HG02678 (cell line): ENCODE results near the gene AGAP3.

ENCODE experiments used
- ATAC-seq: cut with Tn5 transposase; IDR thresholded peaks from one replicate; pipeline ENCODE4 v1.9.1; 2021; ENCODE audit warnings: mild to moderate bottlenecking, moderate library complexity; ENCODE audit not compliant: unreplicated experiment

Gene AGAP3

DNA sequence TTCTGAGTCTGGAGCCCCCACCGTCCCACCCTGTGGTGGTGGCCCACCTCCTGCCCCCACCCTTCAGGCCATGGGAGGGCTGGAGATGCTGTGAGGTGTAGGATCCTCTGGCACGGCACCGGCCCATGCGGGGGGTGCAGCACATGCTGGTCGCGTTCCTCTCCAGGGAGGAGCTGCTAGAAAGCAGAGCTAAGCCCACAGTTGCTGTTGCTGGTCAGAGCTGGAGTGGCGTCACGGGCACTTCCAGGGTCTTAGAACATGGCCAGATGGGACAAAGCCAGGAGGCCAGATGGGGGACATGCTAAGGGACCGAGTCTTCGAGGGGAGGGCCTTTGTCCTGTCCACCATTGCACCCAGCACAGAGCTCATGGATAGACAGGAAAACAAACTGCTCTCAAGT, 21.6 kb downstream of the AGAP3 start:
- no peak for ATAC-seq

DNA sequence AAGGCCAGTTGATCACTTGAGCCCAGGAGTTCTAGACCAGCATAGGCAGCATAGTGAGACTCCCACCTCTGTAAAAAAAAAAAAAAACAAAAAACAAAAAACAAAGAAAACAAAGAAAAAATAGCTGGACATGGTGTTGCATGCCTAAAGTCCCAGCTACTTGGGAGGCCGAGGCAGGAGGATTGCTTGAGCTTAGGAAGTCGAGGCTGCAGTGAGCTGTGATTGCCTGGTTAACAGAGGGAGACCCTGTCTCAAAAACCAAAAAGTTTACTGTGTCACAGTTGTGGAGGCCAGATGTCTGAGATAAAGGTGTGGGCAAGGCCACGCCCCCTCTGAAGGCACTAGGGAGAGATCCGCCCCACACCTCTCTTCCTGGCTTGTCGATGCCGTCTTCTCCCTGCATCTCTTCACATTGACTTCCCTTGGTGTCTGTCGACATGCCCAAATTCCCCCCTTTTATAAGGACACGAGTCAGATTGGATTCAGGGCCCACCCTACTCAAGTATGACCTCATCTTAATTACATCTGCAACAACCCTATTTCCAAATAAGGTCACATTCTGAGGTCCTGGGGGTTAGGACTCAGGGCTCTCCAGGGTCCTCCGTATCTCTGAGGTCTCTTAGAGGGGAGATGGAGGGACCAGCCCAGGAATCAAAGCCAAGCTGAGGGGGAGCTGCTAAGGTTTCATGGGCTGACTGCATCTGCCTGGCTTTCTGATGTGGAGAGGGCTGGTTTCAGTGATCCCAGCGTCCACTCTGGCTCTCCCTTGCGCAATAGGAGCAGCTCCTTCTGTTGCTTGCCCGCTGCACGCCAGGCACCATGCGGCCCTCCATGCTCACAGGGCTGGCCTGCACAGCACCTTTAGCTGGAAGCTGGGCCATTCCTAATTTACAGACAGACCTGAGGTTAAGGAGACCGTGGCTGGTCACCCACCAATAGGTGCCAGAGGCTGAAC, 23.1 kb downstream of the AGAP3 start:
- no peak for ATAC-seq

DNA sequence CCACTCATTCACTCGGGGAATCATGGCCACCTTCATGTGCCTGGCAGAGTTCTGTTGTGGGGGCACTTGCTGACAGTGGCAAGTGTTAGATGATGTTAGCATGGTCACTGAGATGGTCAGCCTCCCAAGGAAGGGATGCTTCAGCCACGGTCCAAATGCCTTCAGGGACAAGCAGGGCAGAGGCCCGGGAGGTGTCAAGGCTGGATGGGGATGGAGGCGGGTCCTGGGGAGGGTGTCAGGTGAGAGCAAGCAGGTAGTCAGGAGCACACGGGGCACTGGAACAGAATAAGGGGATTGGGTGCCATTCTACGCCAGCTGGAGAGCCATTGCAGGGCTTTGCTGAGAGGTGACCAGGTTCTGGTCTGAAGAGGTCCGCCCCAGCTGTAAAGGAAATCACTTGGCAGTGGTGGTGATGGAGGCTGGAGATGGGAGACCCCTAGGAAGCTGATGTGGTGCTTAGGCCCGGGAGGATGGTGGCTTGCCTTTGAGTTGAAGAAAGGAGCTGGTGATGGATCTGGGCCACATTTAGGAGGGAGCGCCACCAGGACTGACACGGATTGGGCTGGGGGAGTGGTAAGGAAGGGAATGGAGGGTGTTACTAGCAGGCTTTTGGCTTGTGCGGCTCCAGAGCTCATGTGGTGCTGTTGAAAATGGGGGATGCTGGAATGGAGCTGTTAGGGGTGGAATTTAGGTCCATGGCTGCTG, 24.1 kb downstream of the AGAP3 start:
- ATAC-seq, result no peak

DNA sequence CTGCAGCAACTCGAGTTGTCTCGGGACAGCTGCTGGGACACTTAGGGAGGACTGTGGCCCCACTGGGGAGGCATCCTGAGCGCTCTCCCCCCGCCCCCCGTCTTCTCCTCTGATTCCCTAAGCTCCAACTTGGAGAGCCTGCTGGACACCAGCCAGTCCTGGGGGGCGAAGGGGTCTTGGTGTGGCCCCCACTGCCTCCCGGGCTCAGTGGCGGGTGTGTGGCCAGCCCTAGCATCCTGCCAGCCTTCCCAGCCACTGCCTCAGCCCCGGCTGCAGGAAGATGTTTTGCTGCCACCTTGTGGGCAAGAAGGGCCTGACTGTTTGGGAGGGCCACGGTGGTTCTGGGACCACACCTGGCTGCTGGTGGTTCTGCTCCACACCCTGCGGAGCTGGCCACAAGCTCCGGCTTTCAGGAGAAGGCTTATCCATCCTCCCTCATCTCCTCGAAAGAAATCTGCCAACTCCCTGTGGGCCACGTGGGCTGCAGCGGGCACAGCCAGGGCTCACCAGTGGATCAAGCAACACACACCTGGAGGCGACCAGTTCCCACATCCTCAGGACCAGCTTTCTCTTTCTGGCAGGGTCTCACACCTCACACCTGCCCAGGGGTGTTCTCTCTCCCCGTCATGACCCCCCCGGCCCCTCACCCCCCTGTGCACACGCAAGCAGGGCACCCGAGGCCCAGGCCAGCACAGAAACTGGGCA, 24.8 kb downstream of the AGAP3 start:
- peak; percentile 84 for ATAC-seq

- no peak for ATAC-seq
These were observed 27.3 kb downstream of the AGAP3 start for GRCh38 chr7:151113344-151114150.

- ATAC-seq, result no peak
These were observed 28.1 kb downstream of the AGAP3 start for GRCh38 chr7:151114151-151115090.

DNA sequence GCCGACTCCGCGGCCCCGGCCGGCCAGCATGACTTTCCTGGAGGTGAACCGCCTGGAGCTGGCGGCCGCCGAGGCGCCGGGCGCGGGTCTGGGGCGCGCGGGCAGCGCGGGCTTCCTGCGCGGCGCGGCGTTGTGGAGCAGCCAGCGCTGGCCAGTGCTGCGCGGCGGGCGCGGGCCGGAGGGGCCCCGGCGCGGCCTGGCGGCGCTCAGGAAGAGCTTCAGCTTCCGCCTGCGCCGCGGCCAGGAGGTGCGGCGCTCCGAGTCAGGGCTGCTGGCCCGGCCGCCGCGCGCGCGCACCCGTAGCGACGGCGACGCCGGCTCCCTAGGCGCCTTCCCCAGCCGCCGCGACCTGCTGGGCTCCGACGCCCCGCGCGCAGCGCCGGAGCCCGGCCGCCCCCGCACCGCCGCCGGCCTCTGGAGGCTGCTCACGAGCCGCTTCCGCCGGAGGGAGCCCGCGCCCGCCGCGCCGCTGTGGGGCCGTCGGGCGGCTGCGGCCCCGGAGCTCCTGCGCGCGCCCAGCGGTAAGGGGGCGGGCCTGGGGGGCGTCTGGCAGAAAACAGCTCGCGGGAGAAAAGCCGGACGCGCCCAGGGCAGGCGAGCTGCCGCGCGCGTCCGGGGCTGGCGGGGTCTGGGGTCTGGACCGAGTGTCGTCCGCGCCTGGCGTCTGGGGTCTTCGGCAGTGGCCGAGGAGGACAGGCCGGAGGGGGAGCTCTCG, 29.0 kb downstream of the AGAP3 start:
- no peak for ATAC-seq

- no peak for ATAC-seq
These were observed 29.7 kb downstream of the AGAP3 start for GRCh38 chr7:151115836-151116418.

DNA sequence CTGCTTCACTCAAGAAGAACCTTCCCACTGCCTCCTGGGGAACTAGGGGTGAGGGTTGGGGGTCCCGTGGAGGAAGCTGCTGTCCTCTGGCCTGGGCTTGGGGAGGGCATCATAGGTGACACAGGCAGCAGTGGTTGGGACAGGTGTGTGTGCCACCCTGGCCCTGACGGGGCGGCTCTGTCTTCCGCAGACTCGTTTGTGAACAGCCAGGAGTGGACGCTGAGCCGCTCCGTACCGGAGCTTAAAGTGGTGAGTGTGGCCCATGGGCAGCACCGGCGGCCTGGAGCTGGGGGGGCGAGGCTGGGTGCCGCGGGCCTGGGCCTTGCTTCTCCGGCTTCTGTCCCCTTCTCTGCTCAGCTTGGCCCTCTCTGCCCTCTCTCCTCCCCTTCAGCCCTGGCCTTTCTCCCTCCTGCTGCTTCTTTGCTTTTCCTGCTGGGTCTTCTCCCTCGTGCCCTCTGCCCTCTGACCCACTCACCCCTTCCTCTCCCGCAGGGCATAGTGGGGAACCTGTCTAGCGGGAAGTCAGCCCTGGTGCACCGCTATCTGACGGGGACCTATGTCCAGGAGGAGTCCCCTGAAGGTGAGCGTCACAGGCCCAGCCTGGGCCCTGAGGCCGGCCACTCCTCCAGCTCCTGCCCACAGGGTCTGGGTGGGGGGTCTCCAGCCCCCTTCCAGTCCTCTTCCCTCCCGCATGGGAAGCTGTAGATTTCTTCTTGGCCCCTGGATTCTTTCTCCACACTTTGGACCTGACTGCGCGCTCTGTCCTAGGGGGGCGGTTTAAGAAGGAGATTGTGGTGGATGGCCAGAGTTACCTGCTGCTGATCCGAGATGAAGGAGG, 30.5 kb downstream of the AGAP3 start:
- ATAC-seq, result no peak

DNA sequence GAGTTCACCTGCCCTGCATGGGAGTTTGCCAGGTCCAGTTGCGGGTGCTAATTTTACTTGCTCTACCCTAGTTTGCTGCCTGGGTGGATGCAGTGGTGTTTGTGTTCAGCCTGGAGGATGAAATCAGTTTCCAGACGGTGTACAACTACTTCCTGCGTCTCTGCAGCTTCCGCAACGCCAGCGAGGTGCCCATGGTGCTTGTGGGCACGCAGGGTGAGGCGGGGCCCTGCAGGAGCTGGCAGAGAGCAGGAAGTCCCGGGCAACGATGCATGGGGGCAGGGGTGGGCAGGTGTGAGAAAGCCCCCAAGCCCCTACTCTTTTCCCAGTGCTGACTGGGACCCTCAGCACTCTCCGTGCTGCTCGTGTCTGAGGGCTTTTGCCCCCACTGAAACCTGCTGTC, 31.3 kb downstream of the AGAP3 start:
- ATAC-seq, result no peak

DNA sequence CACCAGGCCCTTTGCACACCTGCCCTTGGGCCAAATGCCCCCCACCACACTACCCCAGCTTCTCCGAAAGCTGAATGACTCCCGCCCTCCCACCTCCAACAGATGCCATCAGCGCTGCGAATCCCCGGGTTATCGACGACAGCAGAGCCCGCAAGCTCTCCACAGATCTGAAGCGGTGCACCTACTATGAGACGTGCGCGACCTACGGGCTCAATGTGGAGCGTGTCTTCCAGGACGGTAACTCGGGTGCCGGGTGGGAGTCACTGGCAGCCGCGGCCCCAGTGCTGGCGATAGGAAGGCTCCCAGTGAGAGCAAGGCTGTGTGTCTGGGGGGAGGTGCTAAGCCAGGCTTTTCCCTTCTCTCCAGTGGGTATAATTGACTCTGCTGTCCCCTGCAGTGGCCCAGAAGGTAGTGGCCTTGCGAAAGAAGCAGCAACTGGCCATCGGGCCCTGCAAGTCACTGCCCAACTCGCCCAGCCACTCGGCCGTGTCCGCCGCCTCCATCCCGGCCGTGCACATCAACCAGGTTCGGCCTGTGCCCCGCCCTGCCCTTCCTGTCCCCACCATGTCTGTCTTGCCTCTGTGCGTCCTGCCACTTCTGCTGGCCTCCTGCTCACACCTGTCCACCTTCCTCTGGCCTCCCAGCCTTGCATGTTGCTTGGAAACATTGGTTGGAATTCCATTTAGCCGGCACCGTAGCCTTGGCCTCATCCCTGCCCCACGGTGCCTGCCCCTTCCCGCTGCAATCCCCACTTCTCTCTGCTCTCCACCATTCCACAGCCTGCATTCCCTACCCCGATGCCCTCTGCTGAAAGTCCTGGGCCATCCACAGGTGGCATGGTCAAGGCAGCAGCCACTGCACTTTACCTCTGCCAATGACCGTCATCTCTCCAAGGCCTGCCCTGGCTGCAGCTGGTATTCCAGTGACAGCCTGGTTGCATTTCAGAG, 32.1 kb downstream of the AGAP3 start:
- no peak for ATAC-seq

DNA sequence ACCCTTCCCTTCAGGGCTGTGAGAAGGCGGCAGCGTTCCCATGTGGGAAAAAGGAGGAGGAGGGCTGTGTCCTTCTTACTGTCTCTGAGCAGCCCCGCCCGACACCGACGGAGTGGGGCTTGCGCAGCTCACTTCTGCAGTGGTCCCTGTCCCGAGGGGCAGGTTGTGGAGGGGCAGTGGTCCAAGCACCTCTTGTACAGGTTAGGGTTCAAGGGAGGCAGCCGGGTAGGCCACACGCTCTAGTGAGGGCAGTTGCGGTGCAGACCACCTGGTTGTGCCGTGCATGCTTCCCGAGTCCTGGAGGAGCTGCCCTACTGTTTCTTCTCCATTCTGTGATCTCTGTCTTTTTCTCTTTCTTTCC, 32.8 kb downstream of the AGAP3 start:
- ATAC-seq, result no peak

- no peak for ATAC-seq
These were observed 33.6 kb downstream of the AGAP3 start for GRCh38 chr7:151119902-151120301.

- ATAC-seq, result no peak
These were observed 34.6 kb downstream of the AGAP3 start for GRCh38 chr7:151120896-151121295.

DNA sequence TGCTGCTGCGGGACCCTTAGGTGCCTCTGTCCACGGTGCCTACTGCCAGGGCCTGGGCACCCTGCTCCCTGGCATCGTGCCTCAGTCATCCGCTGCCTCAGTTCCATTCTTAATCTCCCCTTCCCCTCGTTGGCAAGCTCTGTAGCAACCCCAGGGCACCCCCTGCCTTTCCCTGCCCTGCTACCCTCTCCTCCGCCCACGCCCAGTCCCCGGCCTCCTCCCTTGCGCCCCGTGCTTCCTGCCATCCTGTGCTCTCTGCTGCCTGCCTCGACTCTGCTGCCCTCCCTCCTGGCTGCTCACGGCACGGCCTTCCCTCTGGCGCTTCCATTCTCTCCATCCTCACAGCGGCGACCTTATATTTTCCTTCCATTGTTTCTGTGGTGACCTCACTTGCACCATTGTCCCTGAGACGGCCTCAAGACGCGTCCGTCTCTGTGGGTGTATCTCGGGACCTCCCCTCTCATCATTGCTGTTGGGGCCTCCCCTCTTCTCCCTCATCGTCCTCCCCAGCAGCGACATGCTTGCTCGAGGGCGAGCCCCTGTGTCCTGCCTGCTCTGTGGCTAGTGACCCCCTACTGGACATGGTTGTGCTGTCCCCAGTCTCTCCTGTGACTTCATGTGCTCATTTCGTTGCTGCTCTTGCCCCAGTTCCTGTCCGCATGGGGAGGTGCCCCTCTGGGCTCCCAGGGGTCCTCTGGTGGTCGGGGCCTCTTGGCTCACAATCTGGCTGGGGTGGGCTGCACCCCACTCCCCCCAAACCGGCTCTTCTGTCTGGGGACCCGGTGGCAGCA, 35.3 kb downstream of the AGAP3 start:
- no peak for ATAC-seq

DNA sequence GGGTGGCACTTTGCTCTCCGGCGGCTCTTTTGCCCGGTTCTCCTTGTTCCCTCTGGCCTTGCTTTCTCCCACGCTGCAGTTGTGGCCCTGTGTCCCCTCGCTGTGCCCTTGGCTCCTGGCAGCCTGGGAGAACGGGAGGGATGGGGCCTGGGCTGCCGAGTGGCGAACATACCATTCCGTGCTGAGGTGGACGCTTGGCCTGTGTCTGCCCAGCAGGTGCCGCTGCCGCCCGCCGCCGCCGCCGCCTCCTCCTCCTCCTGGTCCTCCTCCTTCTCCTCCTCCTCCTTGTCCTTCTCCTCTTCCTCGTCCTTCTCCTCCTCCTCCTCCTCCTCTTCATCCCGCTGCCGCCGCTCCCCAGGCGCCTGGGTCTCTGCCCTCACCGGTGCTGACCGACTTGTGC, 36.0 kb downstream of the AGAP3 start:
- ATAC-seq, result no peak
